Measurements from ENCODE around the gene AK9. TPM values are rescaled to one million over a fixed set of nuclear protein-coding genes. Genes with fewer than 3 reads are reported as not detected.

Gene AK9
- total RNA-seq, 1 experiment from 2014 or later, result 2.3 TPM

DNA sequence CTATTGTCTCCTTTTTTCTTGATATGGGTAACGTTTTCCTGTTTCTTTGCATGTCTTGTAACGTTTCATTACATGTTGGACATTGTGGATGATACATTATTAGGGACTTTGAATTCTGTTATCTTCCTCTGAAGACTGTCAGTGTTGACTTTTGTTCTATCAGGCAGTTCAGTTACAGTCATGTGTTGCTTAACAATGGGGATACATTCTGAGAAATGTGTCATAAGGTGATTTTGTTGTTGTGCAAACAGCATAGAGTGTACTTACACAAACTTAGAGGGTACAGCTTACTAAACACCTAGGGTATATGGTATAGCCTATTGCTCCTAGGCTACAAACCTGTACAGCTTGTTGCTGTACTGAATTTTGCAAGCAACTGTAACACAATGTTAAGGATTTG lies 64.7 kb downstream of the AK9 start:
- in situ Hi-C loops (cut with HindIII; ENCODE audit: low pct_unique_long_range_greater_than_20kb, low sequenced_read_pairs), result no loop called here
- H3K27ac ChIP-seq (ENCODE audit: low read length), result no peak overlapping the region
- no peaks in the 10 kb centered on the region for H3K9me3 ChIP-seq (ENCODE audit: control insufficient read depth, insufficient read depth, low read depth, low read length)
- H3K27me3 ChIP-seq (ENCODE audit: control insufficient read depth, insufficient read depth, low read length), result no peaks in the 10 kb centered on the region
- ATAC-seq (no peak), DNase-seq (ENCODE audit: low read depth, low spot score) (no peak)
- intact Hi-C loops (cut with micrococcal nuclease; ENCODE audit: unreplicated experiment), result no loop called here
- POLR2A ChIA-PET, result interaction anchor here (0.6 kb wide), 1 partner anchor 296 kb away, joined by 7 read pairs; no protein-coding TSS in a partner anchor
- no peaks in the 10 kb centered on the region for H3K36me3 ChIP-seq (ENCODE audit: control insufficient read depth, insufficient read depth, low read length)
- no peak for TF ChIP-seq POLR2AphosphoS5 (IDR thresholded peaks at IDR 0.05; ENCODE audit: low read depth, low read length)
- TF ChIP-seq CTCF (IDR thresholded peaks at IDR 0.05), result no peak
- TF ChIP-seq TCF7L2 (IDR thresholded peaks at IDR 0.05; ENCODE audit: low read depth, low read length), result no peak
- TF ChIP-seq, protein P1, sequence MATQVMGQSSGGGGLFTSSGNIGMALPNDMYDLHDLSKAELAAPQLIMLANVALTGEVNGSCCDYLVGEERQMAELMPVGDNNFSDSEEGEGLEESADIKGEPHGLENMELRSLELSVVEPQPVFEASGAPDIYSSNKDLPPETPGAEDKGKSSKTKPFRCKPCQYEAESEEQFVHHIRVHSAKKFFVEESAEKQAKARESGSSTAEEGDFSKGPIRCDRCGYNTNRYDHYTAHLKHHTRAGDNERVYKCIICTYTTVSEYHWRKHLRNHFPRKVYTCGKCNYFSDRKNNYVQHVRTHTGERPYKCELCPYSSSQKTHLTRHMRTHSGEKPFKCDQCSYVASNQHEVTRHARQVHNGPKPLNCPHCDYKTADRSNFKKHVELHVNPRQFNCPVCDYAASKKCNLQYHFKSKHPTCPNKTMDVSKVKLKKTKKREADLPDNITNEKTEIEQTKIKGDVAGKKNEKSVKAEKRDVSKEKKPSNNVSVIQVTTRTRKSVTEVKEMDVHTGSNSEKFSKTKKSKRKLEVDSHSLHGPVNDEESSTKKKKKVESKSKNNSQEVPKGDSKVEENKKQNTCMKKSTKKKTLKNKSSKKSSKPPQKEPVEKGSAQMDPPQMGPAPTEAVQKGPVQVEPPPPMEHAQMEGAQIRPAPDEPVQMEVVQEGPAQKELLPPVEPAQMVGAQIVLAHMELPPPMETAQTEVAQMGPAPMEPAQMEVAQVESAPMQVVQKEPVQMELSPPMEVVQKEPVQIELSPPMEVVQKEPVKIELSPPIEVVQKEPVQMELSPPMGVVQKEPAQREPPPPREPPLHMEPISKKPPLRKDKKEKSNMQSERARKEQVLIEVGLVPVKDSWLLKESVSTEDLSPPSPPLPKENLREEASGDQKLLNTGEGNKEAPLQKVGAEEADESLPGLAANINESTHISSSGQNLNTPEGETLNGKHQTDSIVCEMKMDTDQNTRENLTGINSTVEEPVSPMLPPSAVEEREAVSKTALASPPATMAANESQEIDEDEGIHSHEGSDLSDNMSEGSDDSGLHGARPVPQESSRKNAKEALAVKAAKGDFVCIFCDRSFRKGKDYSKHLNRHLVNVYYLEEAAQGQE (IDR thresholded peaks at IDR 0.05; ENCODE audit: insufficient read depth in 1 of 2, low read depth in 2 of 2, low read length in 1 of 2), result no peak
- no peak for TF ChIP-seq SIN3A (IDR thresholded peaks at IDR 0.05; ENCODE audit: borderline replicate concordance, insufficient read depth, low read depth, low read length)
- H3K4me1 ChIP-seq (ENCODE audit: control insufficient read depth, insufficient read depth, low read length), result no peaks in the 10 kb centered on the region
- CTCF ChIA-PET, result no interaction called here
- H3K4me3 ChIP-seq (ENCODE audit: low read depth in 2 of 2, low read length in 2 of 2), result no peak overlapping the region
- no TSS peak for BruUV-seq (replicated peaks)

DNA sequence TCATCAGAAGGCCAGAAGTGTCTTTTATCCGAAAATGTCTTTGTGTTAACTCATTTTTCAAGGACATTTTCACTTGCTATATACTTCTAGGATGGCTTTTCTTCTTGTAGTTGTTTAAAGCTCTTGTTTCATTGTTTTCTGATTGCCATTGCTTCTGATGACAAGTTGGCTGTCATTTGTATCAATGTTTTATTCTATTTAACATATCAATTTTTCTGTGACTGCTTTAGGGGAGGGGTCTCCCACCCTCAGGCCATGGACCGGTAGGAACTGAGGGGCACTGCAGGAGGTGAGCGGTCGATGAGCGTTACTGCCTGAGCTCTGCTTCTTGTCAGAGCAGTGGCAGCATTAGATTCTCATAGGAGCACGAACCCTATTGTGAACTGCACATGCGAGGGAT lies 65.8 kb downstream of the AK9 start:
- POLR2A ChIA-PET, result no interaction called here
- CTCF ChIA-PET, result no interaction called here
- no peak overlapping the region for H3K4me3 ChIP-seq (ENCODE audit: low read depth in 2 of 2, low read length in 2 of 2)
- H3K4me1 ChIP-seq (ENCODE audit: control insufficient read depth, insufficient read depth, low read length), result no peaks in the 10 kb centered on the region
- H3K27me3 ChIP-seq (ENCODE audit: control insufficient read depth, insufficient read depth, low read length), result no peaks in the 10 kb centered on the region
- intact Hi-C loops (cut with micrococcal nuclease; ENCODE audit: unreplicated experiment), result no loop called here
- no peaks in the 10 kb centered on the region for H3K9me3 ChIP-seq (ENCODE audit: control insufficient read depth, insufficient read depth, low read depth, low read length)
- no peaks in the 10 kb centered on the region for H3K36me3 ChIP-seq (ENCODE audit: control insufficient read depth, insufficient read depth, low read length)
- ATAC-seq (no peak), DNase-seq (ENCODE audit: low read depth, low spot score) (no peak)
- BruUV-seq (replicated peaks), result no TSS peak
- in situ Hi-C loops (cut with HindIII; ENCODE audit: low pct_unique_long_range_greater_than_20kb, low sequenced_read_pairs), result no loop called here
- TF ChIP-seq CTCF (IDR thresholded peaks at IDR 0.05) (no peak), POLR2AphosphoS5 (IDR thresholded peaks at IDR 0.05; ENCODE audit: low read depth, low read length) (no peak), SIN3A (IDR thresholded peaks at IDR 0.05; ENCODE audit: borderline replicate concordance, insufficient read depth, low read depth, low read length) (no peak), TCF7L2 (IDR thresholded peaks at IDR 0.05; ENCODE audit: low read depth, low read length) (no peak)
- TF ChIP-seq, protein P1 (IDR thresholded peaks at IDR 0.05; ENCODE audit: insufficient read depth in 1 of 2, low read depth in 2 of 2, low read length in 1 of 2), result no peak
- no peak overlapping the region for H3K27ac ChIP-seq (ENCODE audit: low read length)
